WTC11 (cell line): ENCODE results near the gene MBD3.

Source experiments
- RELA ChIP-seq: sonication (generic); formaldehyde crosslinking; IDR thresholded peaks from 2 replicates; pipeline ENCODE4 v1.8.1; 2022; ENCODE audit warnings: missing genetic modification reagents, mild to moderate bottlenecking, borderline replicate concordance
- TF ChIP-seq, protein P1 (sequence below): fragments of 200-600 bp; IDR thresholded peaks from 2 replicates; pipeline ENCODE4 v1.8.0; 2022; ENCODE audit warnings: antibody characterized with exemption

DNA sequence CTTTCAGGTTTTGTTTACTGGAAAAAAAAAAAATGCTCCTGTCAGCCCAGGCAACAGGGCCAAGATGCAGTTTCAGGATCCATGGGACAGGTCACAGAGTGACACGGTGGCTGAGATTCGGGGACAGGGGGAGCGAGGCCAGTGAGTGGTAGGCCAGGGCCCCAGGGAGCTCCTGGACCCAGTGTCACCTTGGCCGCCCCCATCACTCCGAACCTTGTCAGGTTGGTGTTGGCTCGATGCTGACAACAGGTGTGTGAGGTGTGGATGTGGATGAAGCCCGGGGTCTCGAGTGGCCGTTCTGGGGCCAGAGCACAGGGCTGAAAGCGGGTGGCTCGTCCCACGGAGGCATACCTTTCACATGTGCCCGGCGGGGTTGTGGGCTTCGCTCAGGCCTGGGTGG lies 18.7 kb upstream of the MBD3 start:
- no peak for TF ChIP-seq RELA (CRISPR knock-in tag)
- TF ChIP-seq, protein P1, sequence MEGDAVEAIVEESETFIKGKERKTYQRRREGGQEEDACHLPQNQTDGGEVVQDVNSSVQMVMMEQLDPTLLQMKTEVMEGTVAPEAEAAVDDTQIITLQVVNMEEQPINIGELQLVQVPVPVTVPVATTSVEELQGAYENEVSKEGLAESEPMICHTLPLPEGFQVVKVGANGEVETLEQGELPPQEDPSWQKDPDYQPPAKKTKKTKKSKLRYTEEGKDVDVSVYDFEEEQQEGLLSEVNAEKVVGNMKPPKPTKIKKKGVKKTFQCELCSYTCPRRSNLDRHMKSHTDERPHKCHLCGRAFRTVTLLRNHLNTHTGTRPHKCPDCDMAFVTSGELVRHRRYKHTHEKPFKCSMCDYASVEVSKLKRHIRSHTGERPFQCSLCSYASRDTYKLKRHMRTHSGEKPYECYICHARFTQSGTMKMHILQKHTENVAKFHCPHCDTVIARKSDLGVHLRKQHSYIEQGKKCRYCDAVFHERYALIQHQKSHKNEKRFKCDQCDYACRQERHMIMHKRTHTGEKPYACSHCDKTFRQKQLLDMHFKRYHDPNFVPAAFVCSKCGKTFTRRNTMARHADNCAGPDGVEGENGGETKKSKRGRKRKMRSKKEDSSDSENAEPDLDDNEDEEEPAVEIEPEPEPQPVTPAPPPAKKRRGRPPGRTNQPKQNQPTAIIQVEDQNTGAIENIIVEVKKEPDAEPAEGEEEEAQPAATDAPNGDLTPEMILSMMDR, result no peak
